Natural killer cell (primary cell): ENCODE data around the gene MAST4. TPM values are rescaled to one million over a fixed set of nuclear protein-coding genes. Genes with fewer than 3 reads are reported as not detected.
A peak's percentile ranks its signal among the peaks of the same experiment; 100 is the strongest.

ENCODE experiments used
- ATAC-seq, 3 donors: fragments of 150-1000 bp in 2 of 3; fragments of 200-7000 bp in 1 of 3; cut with Tn5 transposase; 1 replicate in 1 of 3; 2 replicates in 2 of 3; pipeline ENCODE4 v1.10.0; 2021; ENCODE audit warnings: mild to moderate bottlenecking in 2 of 3, moderate library complexity in 2 of 3
- DNase-seq, 2 donors: peaks; one replicate each; pipeline versions ENCODE4 v3.0.0 to v3.0.0-alpha.2; 2013 to 2021; ENCODE audit warnings: mixed read lengths in 1 of 2
- H3K27ac ChIP-seq: one replicate; pipeline ENCODE4 v1.5.1; 2013; ENCODE audit warnings: mild to moderate bottlenecking, low read length
- H3K27me3 ChIP-seq: one replicate; pipeline ENCODE4 v1.6.1; 2013; ENCODE audit warnings: low read length; ENCODE audit not compliant: control insufficient read depth, insufficient read depth
- H3K36me3 ChIP-seq: one replicate; pipeline ENCODE4 v1.6.1; 2013; ENCODE audit warnings: low read length; ENCODE audit not compliant: control insufficient read depth, insufficient read depth
- H3K4me1 ChIP-seq: one replicate; pipeline ENCODE4 v1.6.1; 2013; ENCODE audit warnings: low read length; ENCODE audit not compliant: control insufficient read depth, insufficient read depth
- H3K4me3 ChIP-seq: one replicate; pipeline ENCODE4 v1.5.1; 2013; ENCODE audit warnings: low read length
- H3K9me3 ChIP-seq: one replicate; pipeline ENCODE4 v1.6.1; 2013; ENCODE audit warnings: low read length; ENCODE audit not compliant: control insufficient read depth, insufficient read depth
- H3K27ac Mint-ChIP-seq, 2 donors: one replicate each; pipeline ENCODE4 v1.8.0; 2022; ENCODE audit warnings: mild to moderate bottlenecking in 2 of 2, mixed read lengths in 2 of 2, moderate library complexity in 1 of 2
- H3K27me3 Mint-ChIP-seq, 2 donors: one replicate each; pipeline ENCODE4 v1.8.0; 2022; ENCODE audit warnings: low read depth in 2 of 2, mixed read lengths in 2 of 2
- H3K36me3 Mint-ChIP-seq: one replicate; pipeline ENCODE4 v1.8.0; 2022; ENCODE audit warnings: mixed read lengths
- H3K4me1 Mint-ChIP-seq, 2 donors: one replicate each; pipeline ENCODE4 v1.8.0; 2022; ENCODE audit warnings: mixed read lengths in 2 of 2
- H3K4me3 Mint-ChIP-seq: one replicate; pipeline ENCODE4 v1.8.0; 2022; ENCODE audit warnings: mild to moderate bottlenecking, moderate library complexity, mixed read lengths
- H3K9me3 Mint-ChIP-seq, 2 donors: one replicate each; pipeline ENCODE4 v1.8.0; 2022; ENCODE audit warnings: mixed read lengths in 2 of 2
- CTCF ChIP-seq: fragments of 200-600 bp; IDR thresholded peaks from one replicate; pipeline ENCODE4 v1.8.0; 2022; ENCODE audit warnings: antibody characterized with exemption
- WGBS: methylation state at CpG from one replicate; pipeline ENCODE4 v1.1.7; 2013; ENCODE audit warnings: missing lambda C conversion rate; ENCODE audit not compliant: insufficient coverage; 5-methylcytosine and 5-hydroxymethylcytosine counted together
- intact Hi-C: fragments of 100-400 bp; cut with micrococcal nuclease; formaldehyde crosslinking; loops from one replicate; pipeline ENCODE4 v1.14.2; 2022
- total RNA-seq, 4 donors: library from RNA; stranded (reverse); fragments of 120-200 nt in 1 of 4; gene quantifications; one replicate each; pipeline versions ENCODE4 v1.2.3 to v1.2.4, GENCODE V29; 2013 to 2022

MAST4 gene
- total RNA-seq, 3 donors from 2014 or later (not counting 1 experiment from before 2014, with no cell fraction given), result 6.5 to 14.1 (median 12.7) TPM

GRCh38 chr5:66830636-66831035 lies 234.4 kb downstream of the MAST4 start:
- Histone ChIP-seq H3K9me3 (no peaks in the 10 kb centered on the region), H3K4me3 (no peak overlapping the region), H3K27me3 (peaks cover 3% of the 10 kb centered on the region), H3K4me1 (peaks cover 13% of the 10 kb centered on the region), H3K27ac (no peak overlapping the region), H3K36me3 (no peaks in the 10 kb centered on the region)
- WGBS, result no CpG with 5 or more reads among the region's 1 CpG
- Mint-ChIP-seq H3K36me3 (no peaks in the 10 kb centered on the region), H3K4me3 (no peak overlapping the region), H3K9me3 (no peaks in the 10 kb centered on the region), H3K27me3 (peaks cover 27 to 46% of the 10 kb centered on the region in 2 donors), H3K27ac (no peak overlapping the region), H3K4me1 (peaks cover 15 to 21% of the 10 kb centered on the region in 2 donors)
- ATAC-seq (no peak), DNase-seq (no peak)
- TF ChIP-seq CTCF, result no peak
- intact Hi-C loops, result no loop called here

- Histone ChIP-seq H3K36me3 (no peaks in the 10 kb centered on the region), H3K27me3 (no peaks in the 10 kb centered on the region), H3K4me3 (no peak overlapping the region), H3K9me3 (no peaks in the 10 kb centered on the region), H3K4me1 (no peaks in the 10 kb centered on the region), H3K27ac (no peak overlapping the region)
- Mint-ChIP-seq H3K27ac (no peak overlapping the region), H3K4me1 (no peaks in the 10 kb centered on the region), H3K9me3 (peaks cover 0 to 1% of the 10 kb centered on the region in 2 donors), H3K4me3 (no peak overlapping the region), H3K27me3 (peaks cover 0 to 3% of the 10 kb centered on the region in 2 donors), H3K36me3 (no peaks in the 10 kb centered on the region)
- ATAC-seq (no peak), DNase-seq (no peak)
- intact Hi-C loops, result no loop called here
- TF ChIP-seq CTCF, result no peak
- 80% methylated on average over 1 of the region's 3 CpGs for WGBS
Measured at GRCh38 chr5:66839636-66840185, 243.5 kb downstream of the MAST4 start.

- no peak overlapping the region for H3K4me3 Mint-ChIP-seq
- H3K9me3 ChIP-seq, result no peaks in the 10 kb centered on the region
- no peaks in the 10 kb centered on the region for H3K36me3 ChIP-seq
- H3K27me3 ChIP-seq, result no peaks in the 10 kb centered on the region
- no peak overlapping the region for H3K4me3 ChIP-seq
- no peak overlapping the region for H3K27ac Mint-ChIP-seq
- H3K9me3 Mint-ChIP-seq, result peaks cover 0 to 2% of the 10 kb centered on the region in 2 donors
- TF ChIP-seq CTCF, result no peak
- no peaks in the 10 kb centered on the region for H3K36me3 Mint-ChIP-seq
- 39% methylated on average over 2 of the region's 2 CpGs for WGBS
- ATAC-seq (peak in 1 of 3 donors; percentile 35), DNase-seq (peak in 1 of 2 donors; percentile 5)
- no peak overlapping the region for H3K27ac ChIP-seq
- intact Hi-C loops, result no loop called here
- peaks cover 0 to 3% of the 10 kb centered on the region in 2 donors for H3K27me3 Mint-ChIP-seq
- no peaks in the 10 kb centered on the region for H3K4me1 ChIP-seq
- no peaks in the 10 kb centered on the region for H3K4me1 Mint-ChIP-seq
Measured at GRCh38 chr5:66840511-66841013, 244.4 kb downstream of the MAST4 start.

GRCh38 chr5:66841264-66841663 lies 245.1 kb downstream of the MAST4 start:
- intact Hi-C loops, result no loop called here
- no peaks in the 10 kb centered on the region for H3K36me3 Mint-ChIP-seq
- Histone ChIP-seq H3K27me3 (no peaks in the 10 kb centered on the region), H3K36me3 (no peaks in the 10 kb centered on the region), H3K27ac (no peak overlapping the region), H3K4me1 (no peaks in the 10 kb centered on the region), H3K9me3 (no peaks in the 10 kb centered on the region), H3K4me3 (no peak overlapping the region)
- H3K27me3 Mint-ChIP-seq, result peaks cover 0 to 3% of the 10 kb centered on the region in 2 donors
- DNase-seq, result no peak
- H3K4me1 Mint-ChIP-seq, result no peaks in the 10 kb centered on the region
- no peak for TF ChIP-seq CTCF
- no peak for ATAC-seq
- peaks cover 0 to 2% of the 10 kb centered on the region in 2 donors for H3K9me3 Mint-ChIP-seq
- WGBS, result no CpG with 5 or more reads among the region's 1 CpG
- no peak overlapping the region for H3K4me3 Mint-ChIP-seq
- H3K27ac Mint-ChIP-seq, result no peak overlapping the region
